GM12873 (cell line): Measurements from ENCODE around the gene OR5AU1.

Experiments
- TF ChIP-seq, protein P1 (sequence below): IDR thresholded peaks from 2 replicates; pipeline ENCODE4 v1.5.1; 2012; ENCODE audit warnings: low read depth, mild to moderate bottlenecking, moderate library complexity, low read length, control low read depth; ENCODE audit not compliant: insufficient read depth; ENCODE audit errors: missing control alignments

The OR5AU1 gene

DNA sequence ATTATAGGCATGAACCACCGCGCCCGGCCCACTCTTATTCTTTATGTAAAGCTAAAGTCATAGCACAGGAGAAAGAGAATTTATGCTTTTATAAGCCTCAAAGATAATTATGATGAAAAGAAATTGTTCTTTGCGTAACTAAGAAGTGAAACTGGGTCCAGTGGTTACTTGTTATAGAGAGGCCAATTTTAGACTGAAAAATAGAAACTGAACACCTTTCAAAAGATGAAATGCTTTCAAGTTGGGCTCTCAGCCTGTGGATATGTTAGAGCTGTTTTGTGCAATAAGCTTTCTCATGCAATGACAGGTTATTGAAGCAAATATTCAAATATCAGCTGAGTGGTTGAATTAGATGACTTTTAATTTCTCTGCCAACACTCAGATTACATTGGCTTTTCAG is 47.1 kb downstream of the OR5AU1 start:
- TF ChIP-seq, protein P1, sequence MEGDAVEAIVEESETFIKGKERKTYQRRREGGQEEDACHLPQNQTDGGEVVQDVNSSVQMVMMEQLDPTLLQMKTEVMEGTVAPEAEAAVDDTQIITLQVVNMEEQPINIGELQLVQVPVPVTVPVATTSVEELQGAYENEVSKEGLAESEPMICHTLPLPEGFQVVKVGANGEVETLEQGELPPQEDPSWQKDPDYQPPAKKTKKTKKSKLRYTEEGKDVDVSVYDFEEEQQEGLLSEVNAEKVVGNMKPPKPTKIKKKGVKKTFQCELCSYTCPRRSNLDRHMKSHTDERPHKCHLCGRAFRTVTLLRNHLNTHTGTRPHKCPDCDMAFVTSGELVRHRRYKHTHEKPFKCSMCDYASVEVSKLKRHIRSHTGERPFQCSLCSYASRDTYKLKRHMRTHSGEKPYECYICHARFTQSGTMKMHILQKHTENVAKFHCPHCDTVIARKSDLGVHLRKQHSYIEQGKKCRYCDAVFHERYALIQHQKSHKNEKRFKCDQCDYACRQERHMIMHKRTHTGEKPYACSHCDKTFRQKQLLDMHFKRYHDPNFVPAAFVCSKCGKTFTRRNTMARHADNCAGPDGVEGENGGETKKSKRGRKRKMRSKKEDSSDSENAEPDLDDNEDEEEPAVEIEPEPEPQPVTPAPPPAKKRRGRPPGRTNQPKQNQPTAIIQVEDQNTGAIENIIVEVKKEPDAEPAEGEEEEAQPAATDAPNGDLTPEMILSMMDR = no peak

DNA sequence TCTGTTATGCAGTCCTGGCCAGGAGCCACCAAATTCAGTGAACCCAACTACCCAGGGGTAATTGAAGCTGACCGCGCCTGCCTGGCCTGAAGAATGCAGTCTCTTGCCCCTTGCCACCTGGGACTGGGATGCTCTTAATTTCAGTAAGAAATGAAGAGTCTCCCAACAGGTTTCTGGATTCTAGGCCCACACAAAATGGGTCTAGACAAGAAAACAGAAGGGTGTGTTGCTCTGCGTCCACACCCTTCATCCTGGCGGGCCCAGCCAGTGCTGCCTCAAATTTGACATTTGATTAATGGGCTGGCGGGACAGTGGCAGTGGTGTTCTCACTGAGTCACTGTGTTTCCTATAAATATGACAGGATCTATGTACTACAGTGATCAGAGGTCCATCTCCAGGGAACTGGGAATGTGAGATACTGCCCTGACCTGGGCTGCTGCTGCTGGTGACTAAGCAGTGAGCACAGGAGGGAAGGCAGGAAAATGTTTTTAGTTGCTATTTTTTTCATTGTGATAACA is 48.5 kb downstream of the OR5AU1 start:
- TF ChIP-seq, protein P1 = no peak

DNA sequence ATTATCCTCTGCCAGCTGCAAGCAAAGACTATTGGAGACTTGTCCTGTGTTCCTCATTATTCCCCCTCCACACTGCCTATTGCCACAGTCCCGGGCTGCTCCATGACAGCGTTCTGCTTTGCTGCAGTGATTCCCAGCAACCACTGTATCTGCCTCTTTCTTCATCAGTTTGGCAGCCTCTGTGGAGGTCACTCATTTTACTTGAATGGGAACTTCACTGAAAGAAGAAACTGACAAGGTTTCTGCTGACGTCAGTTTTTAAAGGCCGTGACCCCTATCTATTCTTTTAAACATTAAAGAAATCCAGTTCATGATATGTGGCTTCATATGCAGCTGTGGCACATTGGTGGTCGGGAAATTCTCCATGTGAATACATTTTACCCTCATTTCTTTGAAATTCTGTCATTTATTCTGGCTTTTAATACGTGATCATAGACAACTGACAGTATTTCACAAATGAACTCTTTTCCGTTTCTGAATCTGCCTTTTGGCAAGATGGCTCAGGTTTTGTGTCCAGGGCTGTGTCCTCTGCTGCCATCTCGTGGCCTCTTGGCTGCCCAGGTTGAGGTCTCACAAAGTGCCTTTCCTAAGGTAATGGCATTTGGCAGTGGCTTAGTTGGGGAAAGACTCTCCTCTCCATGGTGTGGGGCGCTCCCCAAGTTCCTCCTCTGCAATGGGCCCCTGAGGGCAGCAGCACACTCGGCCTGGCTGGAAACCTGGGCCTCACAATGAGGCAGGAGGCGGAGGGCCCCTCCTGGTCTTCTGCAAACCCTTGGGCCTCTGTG is 49.2 kb downstream of the OR5AU1 start:
- TF ChIP-seq, protein P1 = peak; percentile 94

DNA sequence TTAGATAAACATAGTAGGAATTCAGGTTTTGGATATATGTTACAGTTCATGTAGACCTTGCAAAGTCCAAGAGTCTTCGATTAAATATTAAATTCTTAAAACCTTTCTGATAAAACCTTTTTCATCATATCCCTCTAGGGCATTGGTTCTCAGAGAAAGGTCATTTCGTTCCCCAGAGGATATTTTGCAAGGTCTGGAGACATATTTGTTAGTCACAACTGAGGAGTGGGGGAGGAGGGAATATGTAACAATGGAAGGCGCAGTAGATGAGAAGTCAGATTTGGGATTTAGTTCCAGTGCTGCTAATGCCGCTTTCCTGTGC is 49.7 kb downstream of the OR5AU1 start:
- TF ChIP-seq, protein P1 = no peak

DNA sequence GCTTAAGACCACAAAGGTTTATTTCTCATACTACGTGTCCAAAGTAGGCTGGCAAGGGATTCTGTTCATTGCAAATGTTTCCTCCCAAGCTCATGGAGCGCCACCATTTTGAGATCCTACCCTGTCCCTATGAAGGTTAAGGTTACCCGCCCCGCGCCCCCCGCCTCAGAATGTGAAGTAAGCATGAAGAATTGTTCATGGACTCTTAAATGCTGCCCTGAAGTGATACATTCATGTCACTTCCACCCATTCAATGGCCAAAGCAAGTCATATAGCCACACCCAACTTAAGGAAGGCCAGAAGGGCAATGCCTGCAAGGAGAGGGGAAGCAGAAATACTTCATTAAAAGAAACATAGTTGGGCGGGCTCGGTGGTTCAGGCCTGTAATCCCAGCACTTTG is 50.8 kb downstream of the OR5AU1 start:
- TF ChIP-seq, protein P1 = no peak
